ENCODE data around the gene TANGO2.

TANGO2 gene

DNA sequence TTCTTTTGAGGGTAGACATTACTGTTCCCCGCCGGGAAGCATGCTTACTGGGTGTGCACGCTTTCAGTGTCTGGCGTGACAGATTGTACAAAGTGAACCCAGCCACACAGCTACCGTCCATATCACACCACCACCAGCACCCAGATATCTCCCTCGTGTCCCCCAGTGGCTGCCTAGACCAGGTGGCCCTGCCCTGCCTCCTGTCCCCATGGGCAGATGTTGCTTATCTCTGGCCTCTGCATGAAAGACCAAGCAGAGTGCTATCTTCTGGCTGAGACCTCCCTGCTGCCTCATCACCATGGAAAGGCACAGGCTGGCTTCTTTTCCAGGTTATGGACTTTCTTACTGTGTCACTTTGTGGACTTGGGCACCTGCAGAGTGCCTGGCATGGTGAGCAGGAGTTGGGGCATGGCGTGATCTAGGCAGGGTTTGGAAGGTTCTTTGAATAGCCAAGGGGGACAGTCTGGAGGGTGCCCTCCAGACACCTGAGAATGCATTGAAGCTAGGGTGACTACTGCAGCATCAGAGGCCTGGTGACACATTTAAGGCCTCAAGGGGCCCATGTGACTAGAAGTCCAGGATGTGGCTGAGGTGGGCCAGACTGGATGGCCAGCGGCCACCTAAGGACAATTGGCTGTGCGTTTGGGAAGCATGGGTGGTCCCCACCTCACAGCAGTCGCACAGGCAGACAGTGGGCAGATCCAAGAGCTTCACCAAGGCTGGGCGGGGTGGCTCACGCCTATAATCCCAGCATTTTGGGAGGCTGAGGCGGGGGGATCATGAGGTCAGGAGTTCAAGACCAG is 4.7 kb downstream of the TANGO2 start:
- TF ChIP-seq, protein P1, sequence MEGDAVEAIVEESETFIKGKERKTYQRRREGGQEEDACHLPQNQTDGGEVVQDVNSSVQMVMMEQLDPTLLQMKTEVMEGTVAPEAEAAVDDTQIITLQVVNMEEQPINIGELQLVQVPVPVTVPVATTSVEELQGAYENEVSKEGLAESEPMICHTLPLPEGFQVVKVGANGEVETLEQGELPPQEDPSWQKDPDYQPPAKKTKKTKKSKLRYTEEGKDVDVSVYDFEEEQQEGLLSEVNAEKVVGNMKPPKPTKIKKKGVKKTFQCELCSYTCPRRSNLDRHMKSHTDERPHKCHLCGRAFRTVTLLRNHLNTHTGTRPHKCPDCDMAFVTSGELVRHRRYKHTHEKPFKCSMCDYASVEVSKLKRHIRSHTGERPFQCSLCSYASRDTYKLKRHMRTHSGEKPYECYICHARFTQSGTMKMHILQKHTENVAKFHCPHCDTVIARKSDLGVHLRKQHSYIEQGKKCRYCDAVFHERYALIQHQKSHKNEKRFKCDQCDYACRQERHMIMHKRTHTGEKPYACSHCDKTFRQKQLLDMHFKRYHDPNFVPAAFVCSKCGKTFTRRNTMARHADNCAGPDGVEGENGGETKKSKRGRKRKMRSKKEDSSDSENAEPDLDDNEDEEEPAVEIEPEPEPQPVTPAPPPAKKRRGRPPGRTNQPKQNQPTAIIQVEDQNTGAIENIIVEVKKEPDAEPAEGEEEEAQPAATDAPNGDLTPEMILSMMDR (IDR thresholded peaks at IDR 0.05; ENCODE audit: low read depth, low read length, missing control alignments) = no peak
- H3K4me3 ChIP-seq (ENCODE audit: low read depth, low read length) = no peak overlapping the region
- DNase-seq (ENCODE audit: low read depth) = no peak

DNA sequence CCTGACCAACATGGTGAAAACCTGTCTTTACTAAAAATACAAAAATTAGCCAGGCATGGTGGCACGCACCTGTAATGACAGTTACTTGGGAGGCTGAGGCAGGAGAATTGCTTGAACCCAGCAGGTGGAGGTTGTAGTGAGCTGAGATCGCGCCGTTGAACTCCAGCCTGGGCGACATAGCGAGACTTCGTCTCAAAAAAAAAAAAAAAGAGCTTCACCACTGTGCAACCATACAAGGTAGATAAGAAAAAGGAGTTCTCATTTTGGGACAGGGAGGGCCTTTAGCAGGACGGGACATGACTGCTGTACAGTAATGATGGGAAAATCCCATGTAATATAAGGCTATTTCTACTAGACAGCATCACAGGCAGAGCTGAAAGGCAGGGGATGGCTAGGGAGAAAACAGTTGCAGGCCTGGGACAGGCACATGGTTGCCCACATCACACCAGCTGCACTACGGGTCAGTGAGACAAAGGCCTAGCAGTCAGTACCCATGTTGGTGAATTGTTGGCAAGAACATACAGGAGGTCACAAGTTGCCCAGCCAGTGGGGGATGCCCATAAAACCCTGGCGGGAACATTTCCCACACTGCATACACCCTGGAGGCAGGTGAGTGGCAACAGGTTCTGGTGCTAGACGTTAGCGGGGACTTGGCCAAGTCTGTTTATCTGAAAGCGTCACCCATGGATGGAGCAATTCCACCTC is 5.4 kb downstream of the TANGO2 start:
- no peak for DNase-seq (ENCODE audit: low read depth)
- no peak overlapping the region for H3K4me3 ChIP-seq (ENCODE audit: low read depth, low read length)
- TF ChIP-seq, protein P1 (IDR thresholded peaks at IDR 0.05; ENCODE audit: low read depth, low read length, missing control alignments) = no peak

DNA sequence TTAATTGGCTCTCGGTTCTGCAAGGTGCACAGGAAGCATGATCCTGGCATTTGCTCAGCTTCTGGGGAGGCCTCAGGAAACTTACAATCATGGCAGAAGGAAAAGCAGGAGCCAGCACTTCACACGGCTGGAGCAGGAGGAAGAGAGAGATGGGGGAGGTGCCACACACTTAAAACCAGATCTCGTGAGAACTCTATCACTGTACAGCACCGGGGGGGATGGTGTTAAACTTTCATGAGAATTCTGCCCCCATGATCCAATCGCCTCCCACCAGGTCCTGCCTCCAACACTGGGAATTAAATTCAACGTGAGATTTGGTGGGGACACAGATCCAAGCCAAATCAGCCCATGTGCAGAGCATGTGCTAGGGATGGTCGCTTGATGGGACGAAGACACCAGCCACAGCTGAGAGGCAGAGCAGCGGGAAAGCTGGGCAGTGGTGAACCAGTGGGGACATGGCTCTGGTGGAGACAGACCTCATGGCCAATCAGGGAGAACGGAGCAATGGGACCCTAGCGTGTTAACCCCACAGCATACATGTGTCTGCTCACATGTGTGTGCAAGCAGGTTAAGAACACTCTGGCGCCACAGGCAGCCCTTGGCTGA is 6.2 kb downstream of the TANGO2 start:
- DNase-seq (ENCODE audit: low read depth) = no peak
- TF ChIP-seq, protein P1 (IDR thresholded peaks at IDR 0.05; ENCODE audit: low read depth, low read length, missing control alignments) = no peak
- H3K4me3 ChIP-seq (ENCODE audit: low read depth, low read length) = no peak overlapping the region

DNA sequence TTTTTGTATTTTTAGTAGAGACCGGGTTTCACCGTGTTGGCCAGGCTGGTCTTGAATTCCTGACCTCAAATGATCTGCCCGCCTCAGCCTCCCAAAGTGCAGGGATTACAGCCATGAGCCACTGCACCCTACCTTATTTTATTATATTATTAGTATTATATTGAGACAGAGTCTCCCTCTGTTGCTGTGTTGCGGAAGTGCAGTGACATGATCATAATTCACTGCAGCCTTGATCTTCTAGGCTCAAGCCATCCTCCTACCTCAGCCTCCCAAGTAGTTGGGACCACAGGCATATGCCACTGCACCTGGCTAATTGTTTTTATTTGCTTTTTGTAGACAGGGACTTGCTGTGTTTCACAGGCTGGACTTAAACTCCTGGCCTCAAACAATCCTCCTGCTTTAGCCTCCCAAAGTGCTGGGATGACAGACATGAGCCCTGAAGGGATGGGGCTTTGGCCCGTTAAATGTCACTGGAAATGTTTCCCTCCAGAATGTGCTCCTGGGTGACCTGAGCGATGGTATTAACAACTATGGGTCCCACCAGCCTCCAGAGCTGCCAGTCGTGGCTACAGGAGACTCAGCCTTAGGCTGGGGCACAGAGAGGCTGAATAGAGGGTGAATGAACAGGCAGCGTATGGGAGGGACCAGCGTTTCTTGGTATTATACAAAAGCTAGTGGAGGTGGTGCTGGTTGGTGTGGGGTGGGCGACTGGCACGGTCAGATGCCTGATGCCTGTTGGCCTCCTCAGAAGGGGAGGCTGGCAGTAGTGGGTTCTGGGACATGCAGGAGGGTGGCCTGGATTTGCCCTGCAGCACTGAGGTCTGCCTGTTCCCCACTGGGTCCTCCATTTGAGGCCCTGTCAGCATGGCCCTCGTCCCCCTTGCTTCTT is 7.3 kb downstream of the TANGO2 start:
- TF ChIP-seq, protein P1 (IDR thresholded peaks at IDR 0.05; ENCODE audit: low read depth, low read length, missing control alignments) = peak; percentile 36
- no peak overlapping the region for H3K4me3 ChIP-seq (ENCODE audit: low read depth, low read length)
- DNase-seq (ENCODE audit: low read depth) = no peak

DNA sequence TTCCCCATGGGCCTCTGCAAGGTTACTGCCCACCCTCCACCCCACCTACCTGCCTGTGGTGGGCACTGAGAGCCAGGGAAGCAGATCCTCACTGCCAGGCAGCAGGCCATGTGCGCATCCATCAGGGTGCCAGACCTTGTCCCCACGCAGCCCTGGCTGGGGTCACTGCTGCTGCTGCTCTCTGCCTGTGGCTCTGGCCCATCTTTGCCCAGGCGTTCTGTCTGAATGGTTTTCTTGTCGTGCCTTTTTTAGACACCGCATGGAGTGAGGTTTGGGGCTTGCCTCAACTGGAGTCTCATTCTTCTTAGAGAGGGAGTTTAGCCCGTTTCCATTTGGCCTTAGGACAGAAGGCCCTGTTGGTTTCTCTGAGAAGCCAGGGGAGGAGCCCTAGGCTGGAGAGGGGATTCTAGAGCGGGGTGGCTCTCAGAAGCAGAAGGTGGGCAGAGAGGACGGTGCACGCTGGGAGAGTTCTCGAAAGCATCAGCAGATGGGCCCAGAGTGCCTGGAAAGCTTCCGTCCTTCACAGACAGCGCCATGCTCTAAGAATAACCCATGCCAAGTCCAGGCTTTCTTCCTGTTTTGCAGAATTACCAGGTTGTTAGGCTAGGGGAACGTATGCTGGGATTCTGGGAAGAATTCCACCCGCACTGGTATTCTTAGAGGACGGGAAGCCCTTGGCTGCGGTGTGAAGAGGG is 8.1 kb downstream of the TANGO2 start:
- H3K4me3 ChIP-seq (ENCODE audit: low read depth, low read length) = no peak overlapping the region
- no peak for DNase-seq (ENCODE audit: low read depth)
- TF ChIP-seq, protein P1 (IDR thresholded peaks at IDR 0.05; ENCODE audit: low read depth, low read length, missing control alignments) = no peak
